Parietal lobe (tissue), 1 donor: ENCODE measurements around the gene ZC3H18. TPM values are rescaled to one million over a fixed set of nuclear protein-coding genes. Genes with fewer than 3 reads are reported as not detected.

Experiments
- total RNA-seq: library from RNA; depleted of rRNA; stranded (reverse); fragments of >200 nt; gene quantifications from one replicate; pipeline ENCODE4 v1.2.3, GENCODE V29; 2014

The ZC3H18 gene
- 21.9 TPM for total RNA-seq

DNA sequence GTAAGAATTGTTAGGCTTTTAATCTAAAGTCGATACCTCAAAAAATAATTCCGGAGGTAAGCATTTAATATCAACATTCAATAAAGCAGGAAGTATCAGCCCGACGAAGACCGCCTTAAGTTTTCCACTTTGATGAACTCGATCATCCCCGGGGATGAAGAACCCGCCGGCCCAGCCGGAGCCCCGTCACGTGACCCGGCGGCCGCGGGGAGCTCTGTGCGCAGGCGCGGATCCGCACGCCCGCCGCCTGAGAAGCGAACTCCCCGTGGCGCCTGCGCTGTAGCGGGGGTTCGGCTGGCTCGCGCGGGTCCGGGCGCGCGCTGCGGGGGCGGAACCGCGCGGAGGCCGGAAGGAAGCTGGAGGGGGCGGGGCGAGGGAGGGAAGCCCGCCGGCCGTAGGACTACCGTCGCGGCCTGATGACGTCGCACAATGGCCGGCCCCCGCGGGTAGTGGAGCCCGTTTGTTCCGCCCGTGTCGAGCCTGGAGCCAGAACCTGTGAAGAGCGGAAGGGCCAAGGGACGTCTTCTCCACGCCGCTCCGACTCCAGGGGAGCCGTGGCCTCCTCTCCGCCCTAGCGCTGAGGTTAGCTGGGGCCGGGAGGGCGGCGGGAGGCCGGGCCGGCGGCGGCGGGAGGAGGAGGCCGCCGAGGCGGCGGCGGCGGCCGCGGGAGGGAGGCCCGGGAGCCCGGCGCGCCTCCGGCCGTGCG is at the start of gene ZC3H18:
TSS of gene ZC3H18 (plus strand) at position 419 of the 706 bp plus-strand sequence. CDS start 6,721 bp downstream, outside the sequence.

DNA sequence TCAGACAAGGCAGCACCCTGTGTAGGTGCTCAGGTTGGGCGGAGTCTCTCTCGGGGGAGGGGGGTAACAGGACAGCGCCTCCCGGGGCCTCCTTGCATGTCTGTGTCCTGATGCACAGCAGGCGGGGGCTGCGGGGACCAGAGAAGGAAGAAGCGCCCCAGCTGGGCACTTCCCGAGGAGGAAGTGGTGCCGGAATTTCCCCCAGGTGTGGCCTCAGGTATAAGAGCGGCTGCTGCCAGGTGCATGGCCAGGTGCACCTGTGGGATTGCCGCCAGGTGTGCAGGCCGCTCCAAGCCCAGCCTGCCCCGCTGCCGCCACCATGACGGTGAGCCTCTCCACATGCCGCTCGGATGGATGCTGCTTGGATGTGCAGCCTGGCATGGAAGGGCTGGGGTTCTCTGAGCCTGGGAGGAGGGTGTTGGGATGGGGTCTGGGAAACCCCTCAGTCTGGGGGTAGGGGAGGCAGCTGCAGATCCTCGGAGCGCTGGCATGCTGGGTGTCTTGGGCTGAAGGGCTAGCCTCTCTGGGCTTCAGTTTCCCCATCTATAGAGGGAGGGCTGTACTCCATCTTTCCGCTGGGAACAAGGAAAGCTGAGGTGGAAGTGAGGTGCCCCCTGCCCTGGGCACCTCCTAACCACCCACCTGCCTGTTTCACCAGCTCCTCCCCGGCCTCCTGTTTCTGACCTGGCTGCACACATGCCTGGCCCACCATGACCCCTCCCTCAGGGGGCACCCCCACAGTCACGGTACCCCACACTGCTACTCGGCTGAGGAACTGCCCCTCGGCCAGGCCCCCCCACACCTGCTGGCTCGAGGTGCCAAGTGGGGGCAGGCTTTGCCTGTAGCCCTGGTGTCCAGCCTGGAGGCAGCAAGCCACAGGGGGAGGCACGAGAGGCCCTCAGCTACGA is 68.4 kb downstream of the ZC3H18 start, which contains the start of gene IL17C:
TSS of gene IL17C (plus strand) at position 250 of the 908 bp plus-strand sequence. CDS start at position 320, 70 bp downstream.

DNA sequence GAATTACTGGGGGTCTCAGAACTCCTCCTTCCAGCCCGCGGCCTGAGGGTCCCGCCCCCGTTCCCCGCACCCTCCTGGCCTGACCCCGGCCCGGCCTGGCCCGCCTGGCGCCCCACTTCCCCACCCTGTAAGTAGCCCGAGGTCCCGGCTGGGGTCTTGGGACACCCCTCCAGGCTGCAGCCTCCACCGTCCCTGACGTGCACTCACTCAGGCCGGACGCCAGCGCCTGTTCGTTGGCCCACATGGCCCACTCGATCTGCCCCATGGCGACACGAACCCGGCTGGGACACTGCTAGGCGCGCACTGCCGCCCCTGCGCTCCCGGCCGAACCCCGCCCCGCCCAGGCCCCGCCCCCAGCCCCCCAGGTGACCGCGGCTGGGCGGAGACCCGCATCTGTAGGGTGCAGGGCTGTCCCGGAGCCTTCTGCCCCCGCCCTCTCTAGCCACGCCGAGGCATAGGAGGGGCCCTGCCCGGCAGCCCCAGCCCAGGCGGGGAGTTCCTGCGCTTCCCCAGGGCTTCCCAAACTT is 80.6 kb downstream of the ZC3H18 start, which contains the start of gene CYBA:
TSS of gene CYBA (minus strand) at position 305 of the 527 bp plus-strand sequence. CDS start at position 265, 40 bp downstream.

DNA sequence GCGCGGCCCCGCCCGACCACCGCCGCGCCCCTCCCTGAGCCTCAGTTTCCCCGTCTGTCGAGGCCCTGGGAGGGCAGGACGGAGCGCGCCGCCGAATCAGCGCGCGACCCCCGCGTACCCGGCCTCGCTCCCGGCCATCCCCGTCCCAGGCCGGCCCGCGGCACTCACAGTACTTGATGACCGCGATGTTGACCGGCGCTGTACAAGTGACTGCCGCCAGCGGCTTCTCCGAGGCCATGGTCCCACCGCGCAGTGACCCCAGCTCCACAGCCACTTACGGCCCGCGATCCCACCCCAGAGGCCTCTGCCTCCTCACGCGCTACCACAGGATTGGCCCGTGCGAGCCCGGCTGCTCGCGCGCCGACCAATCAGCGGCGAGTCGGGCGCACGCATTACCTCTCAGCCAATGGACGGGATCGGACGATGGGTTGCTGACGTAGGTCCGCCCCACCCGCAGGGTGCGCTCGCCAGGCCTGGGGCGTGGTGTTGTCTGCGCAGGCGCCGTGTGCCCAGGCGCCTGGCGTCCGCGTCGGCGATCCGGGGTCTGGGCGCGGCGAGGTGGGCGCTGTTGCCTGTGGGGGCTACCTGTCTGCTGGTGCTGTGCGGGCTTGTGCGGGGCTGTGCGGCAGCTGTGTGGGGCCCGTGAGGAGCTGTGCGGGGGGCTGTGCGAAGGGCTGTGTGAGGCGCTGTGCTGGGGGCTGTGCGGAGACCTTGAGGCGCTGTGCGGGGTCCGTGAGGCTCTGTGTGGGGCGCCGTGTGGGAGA is 92.8 kb downstream of the ZC3H18 start, which contains the start of gene MVD:
TSS of gene MVD (minus strand) at position 249 of the 764 bp plus-strand sequence. CDS start at position 238, 11 bp downstream.

Other genes with a start within 250 kb of the ZC3H18 start
- gene ZNF469, start 187.4 kb upstream of the ZC3H18 start, total RNA-seq, result 0.63 TPM
- gene ZFPM1, start 117.1 kb upstream of the ZC3H18 start, total RNA-seq, result 2.2 TPM
- not detected for gene IL17C, start 68.2 kb downstream of the ZC3H18 start, total RNA-seq
- gene CYBA, start 80.7 kb downstream of the ZC3H18 start, total RNA-seq, result 17.2 TPM
- 79.5 TPM for gene MVD, start 92.7 kb downstream of the ZC3H18 start, total RNA-seq
- not detected for gene SNAI3, start 116.1 kb downstream of the ZC3H18 start, total RNA-seq
- 11.3 TPM for gene RNF166, start 136.0 kb downstream of the ZC3H18 start, total RNA-seq
- gene CTU2, start 136.1 kb downstream of the ZC3H18 start, total RNA-seq, result 13.8 TPM
- 8.5 TPM for gene PIEZO1, start 214.8 kb downstream of the ZC3H18 start, total RNA-seq
- 2.5 TPM for gene CDT1, start 233.4 kb downstream of the ZC3H18 start, total RNA-seq
- 13.1 TPM for gene APRT, start 241.5 kb downstream of the ZC3H18 start, total RNA-seq